Neuronal stem cell (in vitro differentiated cells): Measurements from ENCODE around the gene KRTAP1-4. TPM values are rescaled to one million over a fixed set of nuclear protein-coding genes. Genes with fewer than 3 reads are reported as not detected.

ENCODE experiments used
- small RNA-seq: library from polyadenylated mRNA; stranded (forward); fragments of <200 nt; extraction: miRNeasy Mini kit (QIAGEN cat#:217004); gene quantifications from one replicate; pipeline ENCODE3, GENCODE V24; 2013; ENCODE audit not compliant: insufficient read depth

The KRTAP1-4 gene

Small RNAs within 50 kb of the gene (small RNA-seq; reads per million reads assigned to genes)
- not detected for gene KRTAP3-4P
